Prostate gland (tissue), 2 donors: ENCODE data around the gene COL6A5. TPM values are rescaled to one million over a fixed set of nuclear protein-coding genes. Genes with fewer than 3 reads are reported as not detected.

ENCODE experiments used
- DNase-seq: peaks from one replicate; pipeline ENCODE4 v3.0.0-alpha.2; 2019; ENCODE audit warnings: low spot score
- H3K27ac ChIP-seq, 2 donors: fragments of 200-600 bp; sonication (generic); 2 replicates each; pipeline ENCODE4 v1.5.1; 2017 to 2019
- H3K27me3 ChIP-seq: fragments of 200-600 bp; sonication (generic); replicated peaks from 2 replicates; pipeline ENCODE4 v1.5.1; 2019; ENCODE audit not compliant: insufficient read depth
- H3K36me3 ChIP-seq, 2 donors: fragments of 200-600 bp; sonication (generic); 1 replicate in 1 of 2; 2 replicates in 1 of 2; pipeline versions ENCODE4 v1.5.1 to v1.8.1; 2017 to 2019
- H3K4me1 ChIP-seq: fragments of 200-600 bp; sonication (generic); replicated peaks from 2 replicates; pipeline ENCODE4 v1.5.1; 2019
- H3K4me3 ChIP-seq, 2 donors: fragments of 200-600 bp; sonication (generic); 2 replicates each; pipeline ENCODE4 v1.5.1; 2017 to 2019
- H3K9me3 ChIP-seq: fragments of 200-600 bp; sonication (generic); 2 replicates; pipeline ENCODE4 v1.5.1; 2017
- CTCF ChIP-seq, 4 experiments: fragments of 200-600 bp in 2 of 4; fragments of 450-650 bp in 2 of 4; sonication (generic) in 2 of 4; IDR thresholded peaks; 1 replicate in 3 of 4; 2 replicates in 1 of 4; pipeline ENCODE4 v1.5.1; 2016 to 2019; ENCODE audit warnings: antibody characterized with exemption in 4 of 4, mild to moderate bottlenecking in 2 of 4, moderate library complexity in 2 of 4
- POLR2A ChIP-seq: fragments of 450-650 bp; IDR thresholded peaks from one replicate; pipeline ENCODE4 v1.6.1; 2016; ENCODE audit warnings: antibody characterized with exemption, mild to moderate bottlenecking
- POLR2AphosphoS5 ChIP-seq: sonication (generic); formaldehyde crosslinking; IDR thresholded peaks from one replicate; pipeline ENCODE4 v1.6.1; 2017; ENCODE audit warnings: antibody characterized with exemption
- WGBS: methylation state at CpG from one replicate; pipeline ENCODE4 v1.1.5; 2018; 5-methylcytosine and 5-hydroxymethylcytosine counted together
- intact Hi-C: fragments of 100-400 bp; cut with DNase I; formaldehyde crosslinking; loops from one replicate; pipeline ENCODE4 v1.14.2; 2022
- total RNA-seq, 2 donors: library from RNA; depleted of rRNA; stranded (reverse); fragments of >200 nt; gene quantifications; one replicate each; pipeline ENCODE4 v1.1.0, GENCODE V29; 2016

Gene COL6A5
- total RNA-seq, 2 donors from 2014 or later: 0.57 TPM; not detected in 1

- no peak for DNase-seq
- no peak for TF ChIP-seq CTCF (IDR thresholded peaks at IDR 0.05)
- TF ChIP-seq POLR2AphosphoS5: no peak
- no peak for TF ChIP-seq POLR2A
- H3K4me3 ChIP-seq: no peak overlapping the region
- no peaks in the 10 kb centered on the region for H3K27me3 ChIP-seq
- H3K9me3 ChIP-seq: no peaks in the 10 kb centered on the region
- no peaks in the 10 kb centered on the region for H3K36me3 ChIP-seq
- intact Hi-C loops: no loop called here
- no peaks in the 10 kb centered on the region for H3K4me1 ChIP-seq
- no peak overlapping the region for H3K27ac ChIP-seq
Measured at GRCh38 chr3:130411320-130411719, 65.8 kb downstream of the COL6A5 start.

- DNase-seq: no peak
- Histone ChIP-seq H3K4me3 (no peak overlapping the region), H3K36me3 (no peaks in the 10 kb centered on the region), H3K27me3 (no peaks in the 10 kb centered on the region), H3K9me3 (no peaks in the 10 kb centered on the region), H3K27ac (no peak overlapping the region), H3K4me1 (no peaks in the 10 kb centered on the region)
- no peak for TF ChIP-seq CTCF (IDR thresholded peaks at IDR 0.05)
- no peak for TF ChIP-seq POLR2A
- no peak for TF ChIP-seq POLR2AphosphoS5
- 0% methylated on average over 1 of the region's 1 CpG for WGBS
- intact Hi-C loops: no loop called here
Measured at GRCh38 chr3:130412991-130413560, 67.6 kb downstream of the COL6A5 start.

- Histone ChIP-seq H3K36me3 (no peaks in the 10 kb centered on the region), H3K27me3 (no peaks in the 10 kb centered on the region), H3K4me3 (no peak overlapping the region), H3K9me3 (no peaks in the 10 kb centered on the region), H3K4me1 (no peaks in the 10 kb centered on the region), H3K27ac (no peak overlapping the region)
- WGBS: 86% methylated on average over 4 of the region's 4 CpGs
- intact Hi-C loops: no loop called here
- TF ChIP-seq POLR2A (no peak), CTCF (IDR thresholded peaks at IDR 0.05) (no peak), POLR2AphosphoS5 (no peak)
- DNase-seq: no peak
Measured at GRCh38 chr3:130414457-130414856, 69.0 kb downstream of the COL6A5 start.

GRCh38 chr3:130420466-130420865 is 75.0 kb downstream of the COL6A5 start:
- no peak for DNase-seq
- WGBS: 77% methylated on average over 2 of the region's 2 CpGs
- Histone ChIP-seq H3K4me3 (no peak overlapping the region), H3K36me3 (no peaks in the 10 kb centered on the region), H3K9me3 (no peaks in the 10 kb centered on the region), H3K4me1 (no peaks in the 10 kb centered on the region), H3K27ac (no peak overlapping the region), H3K27me3 (no peaks in the 10 kb centered on the region)
- intact Hi-C loops: no loop called here
- no peak for TF ChIP-seq CTCF (IDR thresholded peaks at IDR 0.05)
- TF ChIP-seq POLR2A: no peak
- no peak for TF ChIP-seq POLR2AphosphoS5

DNA sequence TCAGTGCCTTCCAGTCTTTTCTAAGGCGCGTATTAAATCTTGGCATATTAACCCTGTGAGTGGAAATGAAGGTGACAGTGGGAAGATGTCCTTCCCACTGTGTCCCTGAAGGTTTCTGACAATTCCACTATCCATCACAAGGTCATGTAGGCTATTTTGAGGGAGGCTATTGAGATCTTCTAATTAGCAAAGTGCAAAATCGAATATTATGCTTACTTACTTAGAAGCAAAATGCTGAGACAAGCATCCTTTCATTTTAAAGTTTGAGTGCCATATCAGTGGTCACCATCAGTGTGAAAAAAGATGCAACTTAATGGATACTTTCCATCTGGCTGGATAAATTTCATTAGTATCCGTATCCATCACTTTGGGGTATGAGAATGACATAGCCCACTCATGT is 77.6 kb downstream of the COL6A5 start:
- WGBS: 88% methylated on average over 4 of the region's 4 CpGs
- DNase-seq: no peak
- no peaks in the 10 kb centered on the region for H3K36me3 ChIP-seq
- no peak overlapping the region for H3K27ac ChIP-seq
- H3K4me1 ChIP-seq: no peaks in the 10 kb centered on the region
- H3K4me3 ChIP-seq: no peak overlapping the region
- TF ChIP-seq POLR2AphosphoS5 (no peak), POLR2A (no peak), CTCF (IDR thresholded peaks at IDR 0.05) (no peak)
- H3K9me3 ChIP-seq: no peaks in the 10 kb centered on the region
- intact Hi-C loops: no loop called here
- no peaks in the 10 kb centered on the region for H3K27me3 ChIP-seq
